ENCODE results near the gene PRR4. TPM values are rescaled to one million over a fixed set of nuclear protein-coding genes. Genes with fewer than 3 reads are reported as not detected.

Gene PRR4
- total RNA-seq, 4 donors from 2014 or later, result 2.2 to 11.4 (median 6.2) TPM

DNA sequence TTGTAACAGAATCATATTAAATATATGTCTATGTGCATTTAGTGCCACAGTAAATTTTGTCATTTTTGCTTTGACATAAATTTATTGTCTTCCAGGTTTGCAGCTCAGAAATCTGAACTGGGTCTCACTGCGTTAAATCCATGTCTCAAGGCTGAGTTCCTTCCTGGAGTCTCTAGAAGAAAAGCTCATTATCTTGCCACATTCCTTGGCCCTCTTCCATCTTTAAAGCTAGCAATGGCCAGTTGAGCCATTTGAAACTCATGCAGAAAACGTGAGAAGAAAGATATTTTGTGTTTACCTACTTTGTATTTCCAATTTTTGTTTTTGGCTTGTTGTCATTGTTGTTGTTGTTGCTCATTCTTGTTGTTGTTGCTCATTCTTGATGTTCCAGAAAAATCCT, 24.1 kb upstream of the PRR4 start:
- WGBS, 2 donors, result 23 to 26% methylated on average over 2 of the region's 2 CpGs
- Histone ChIP-seq H3K4me1 (peaks cover 0 to 5% (median 1%) of the 10 kb centered on the region in 4 donors), H3K27me3 (no peaks in the 10 kb centered on the region), H3K27ac (no peak overlapping the region), H3K36me3 (peaks cover 0 to 30% (median 0%) of the 10 kb centered on the region in 3 donors), H3K9me3 (peaks cover 0 to 8% (median 0%) of the 10 kb centered on the region in 4 donors), H3K4me3 (no peak overlapping the region)
- no peak for TF ChIP-seq CTCF (IDR thresholded peaks at IDR 0.05)
- no peak for TF ChIP-seq EP300 (IDR thresholded peaks at IDR 0.05)
- TF ChIP-seq POLR2A (IDR thresholded peaks at IDR 0.05), result no peak
- DNase-seq (ENCODE audit: low spot score in 2 of 2), result no peak

DNA sequence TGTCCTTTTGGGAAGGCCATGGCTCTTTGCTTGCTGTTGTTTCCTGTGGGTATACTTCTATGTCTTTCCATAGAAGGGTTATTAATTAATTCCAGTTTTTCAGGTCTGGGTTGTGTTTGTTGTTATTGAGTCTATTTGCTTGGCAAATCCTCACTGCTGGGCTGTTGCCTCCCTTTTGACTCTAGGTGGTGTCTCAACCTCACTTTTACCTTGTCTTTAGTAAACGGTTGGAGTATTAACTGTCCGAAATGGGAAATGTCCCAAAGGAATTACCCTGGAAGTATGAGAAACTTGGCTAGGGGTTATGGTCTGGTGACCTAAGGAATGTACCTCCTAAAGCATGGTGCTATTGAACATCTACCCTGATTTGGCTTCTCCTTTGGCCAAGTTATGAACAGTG, 18.1 kb upstream of the PRR4 start:
- Histone ChIP-seq H3K36me3 (peaks cover 0 to 24% (median 0%) of the 10 kb centered on the region in 3 donors), H3K27me3 (no peaks in the 10 kb centered on the region), H3K27ac (no peak overlapping the region), H3K9me3 (peaks cover 0 to 15% (median 3%) of the 10 kb centered on the region in 4 donors), H3K4me1 (no peaks in the 10 kb centered on the region), H3K4me3 (no peak overlapping the region)
- TF ChIP-seq EP300 (IDR thresholded peaks at IDR 0.05) (no peak), CTCF (IDR thresholded peaks at IDR 0.05) (no peak), POLR2A (IDR thresholded peaks at IDR 0.05) (no peak)
- WGBS, 2 donors, result 74 to 84% methylated on average over 2 of the region's 2 CpGs
- no peak for DNase-seq (ENCODE audit: low spot score in 2 of 2)

DNA sequence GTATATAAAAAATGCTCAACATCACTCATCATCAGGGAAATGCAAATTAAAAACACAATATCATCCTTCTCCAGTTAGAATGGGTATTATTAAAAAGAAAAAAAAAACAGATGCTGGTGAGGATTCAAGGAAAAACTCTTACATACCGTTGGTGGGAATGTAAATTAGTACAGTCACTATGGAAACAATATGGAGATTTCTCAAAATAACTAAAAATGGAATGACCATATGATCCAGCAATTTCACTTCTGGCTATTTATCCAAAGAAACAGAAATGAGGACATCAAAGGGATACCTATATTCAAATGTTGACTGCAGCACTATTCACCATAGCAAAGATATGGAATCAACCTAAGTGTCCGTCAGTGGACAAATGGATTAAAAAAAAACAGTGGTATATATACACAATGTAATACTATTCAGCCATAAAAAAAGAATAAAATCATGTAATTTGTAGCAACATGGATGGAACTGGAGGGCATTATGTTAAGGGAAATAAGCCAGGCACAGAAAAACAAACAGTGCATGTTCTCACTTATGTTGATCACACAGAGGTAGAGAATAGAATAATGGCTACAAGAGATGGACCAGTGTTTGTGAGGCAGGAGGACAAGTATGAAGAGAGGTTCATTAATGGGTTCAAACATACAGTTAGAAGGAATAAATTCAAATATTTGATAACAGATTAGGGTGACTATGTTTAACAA, 14.4 kb upstream of the PRR4 start:
- H3K9me3 ChIP-seq, result peaks cover 0 to 26% (median 7%) of the 10 kb centered on the region in 4 donors
- peaks cover 0 to 31% (median 0%) of the 10 kb centered on the region in 3 donors for H3K36me3 ChIP-seq
- no peak overlapping the region for H3K4me3 ChIP-seq
- no peak for TF ChIP-seq POLR2A (IDR thresholded peaks at IDR 0.05)
- H3K27ac ChIP-seq, result no peak overlapping the region
- H3K27me3 ChIP-seq, result no peaks in the 10 kb centered on the region
- 94 to 97% methylated on average over 2 of the region's 2 CpGs for WGBS, 2 donors
- no peak for DNase-seq (ENCODE audit: low spot score in 2 of 2)
- no peaks in the 10 kb centered on the region for H3K4me1 ChIP-seq

DNA sequence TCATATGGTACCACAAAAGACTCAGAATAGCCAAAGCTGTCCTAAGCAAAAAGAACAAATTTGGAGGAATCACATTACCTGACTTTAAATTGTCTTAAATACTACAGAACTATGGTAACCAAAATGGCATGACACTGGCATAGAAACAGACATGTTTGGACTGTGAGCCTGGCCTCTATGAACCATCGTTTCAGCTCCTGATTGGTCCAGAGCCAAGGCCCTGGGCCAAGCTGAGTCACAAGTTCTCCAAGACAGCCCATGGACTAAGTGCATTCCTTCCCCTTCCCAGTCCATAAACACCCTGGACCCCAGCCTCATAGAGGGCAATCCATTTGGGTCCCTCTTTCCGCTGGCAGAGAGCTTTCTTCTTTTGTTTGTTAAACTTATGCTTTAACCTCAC, 12.1 kb upstream of the PRR4 start:
- Histone ChIP-seq H3K4me1 (no peaks in the 10 kb centered on the region), H3K9me3 (peaks cover 0 to 35% (median 12%) of the 10 kb centered on the region in 4 donors), H3K27ac (no peak overlapping the region), H3K27me3 (no peaks in the 10 kb centered on the region), H3K36me3 (peaks cover 0 to 39% (median 0%) of the 10 kb centered on the region in 3 donors), H3K4me3 (no peak overlapping the region)
- TF ChIP-seq EP300 (IDR thresholded peaks at IDR 0.05) (no peak), POLR2A (IDR thresholded peaks at IDR 0.05) (no peak), CTCF (IDR thresholded peaks at IDR 0.05) (no peak)
- WGBS, 2 donors, result 76 to 91% methylated on average over 2 of the region's 2 CpGs
- no peak for DNase-seq (ENCODE audit: low spot score in 2 of 2)

DNA sequence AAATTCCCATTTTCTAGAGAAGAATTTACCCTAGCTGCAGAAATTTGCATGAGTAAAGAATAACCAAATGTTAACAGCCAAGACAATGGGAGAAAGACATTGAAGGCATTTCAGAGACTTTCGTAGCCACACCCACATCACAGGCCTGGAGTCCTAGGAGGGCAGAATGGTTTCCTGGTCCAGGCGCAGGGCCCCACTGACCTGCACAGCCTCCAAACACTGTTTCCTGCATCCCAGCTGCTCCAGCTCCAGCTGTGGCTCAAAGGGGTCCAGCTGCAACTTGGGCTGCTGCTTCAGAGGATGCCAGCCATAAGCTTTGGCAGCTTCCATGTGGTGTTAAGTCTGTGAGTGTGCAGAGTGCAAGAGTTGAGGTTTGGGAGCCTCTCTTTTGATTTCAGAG, 6.5 kb upstream of the PRR4 start:
- no peak for DNase-seq (ENCODE audit: low spot score in 2 of 2)
- H3K27me3 ChIP-seq, result no peaks in the 10 kb centered on the region
- H3K27ac ChIP-seq, result no peak overlapping the region
- H3K9me3 ChIP-seq, result peaks cover 0 to 19% (median 5%) of the 10 kb centered on the region in 4 donors
- 85 to 96% methylated on average over 2 of the region's 2 CpGs for WGBS, 2 donors
- no peak for TF ChIP-seq EP300 (IDR thresholded peaks at IDR 0.05)
- TF ChIP-seq POLR2A (IDR thresholded peaks at IDR 0.05), result no peak
- no peak for TF ChIP-seq CTCF (IDR thresholded peaks at IDR 0.05)
- H3K4me1 ChIP-seq, result peaks cover 0 to 5% (median 0%) of the 10 kb centered on the region in 4 donors
- H3K4me3 ChIP-seq, result no peak overlapping the region
- peaks cover 0 to 45% (median 0%) of the 10 kb centered on the region in 3 donors for H3K36me3 ChIP-seq

All from tibial nerve (tissue), 4 donors.